Measurements from ENCODE around the gene MROH2B. TPM values are rescaled to one million over a fixed set of nuclear protein-coding genes. Genes with fewer than 3 reads are reported as not detected.

The MROH2B gene
- not detected in 2 replicates for total RNA-seq

GRCh38 chr5:41071242-41071641 is at the start of gene MROH2B:
Gene MROH2B (minus strand): TSS chr5:41071342. CDS start chr5:41070852, 490 bp downstream.

Other genes starting within 250 kb of the MROH2B start
- 3,165 and 3,243 TPM in 2 replicates for gene RPL37, start 236.1 kb downstream of the MROH2B start, total RNA-seq
- 44.2 and 50.4 TPM in 2 replicates for gene CARD6, start 230.0 kb downstream of the MROH2B start, total RNA-seq
- gene C7, start 161.8 kb downstream of the MROH2B start, total RNA-seq = 0.09 and 0.33 TPM in 2 replicates
- not detected in 2 replicates for gene C6, start 142.2 kb upstream of the MROH2B start, total RNA-seq